ENCODE data around the gene EHD4. TPM values are rescaled to one million over a fixed set of nuclear protein-coding genes. Genes with fewer than 3 reads are reported as not detected.

Gene EHD4
- total RNA-seq, 1 donor from 2014 or later: 2.0 TPM

DNA sequence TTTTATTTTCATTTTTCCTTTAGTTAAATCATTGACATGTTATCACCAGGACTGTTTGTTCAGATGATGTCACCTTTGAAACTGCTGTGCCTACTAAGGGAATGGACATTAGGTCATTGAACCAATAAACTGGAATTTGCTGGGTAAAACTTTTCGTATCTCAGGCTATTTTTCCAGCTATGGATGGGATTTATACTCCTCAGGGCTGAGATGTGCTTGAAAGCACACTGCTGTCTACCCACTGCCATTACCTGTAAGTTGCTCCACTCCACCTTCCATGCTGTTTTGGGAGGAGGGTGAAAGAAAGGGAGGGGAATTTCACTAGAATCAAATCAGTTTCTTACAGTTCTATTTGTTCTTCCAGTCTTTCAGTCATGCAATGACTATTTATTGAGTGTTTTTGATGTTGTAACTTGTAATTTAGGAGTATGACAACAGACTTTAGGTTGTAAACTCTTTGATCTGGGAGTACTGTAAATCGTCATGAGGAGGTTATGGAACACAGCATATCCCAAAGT lies 11.3 kb downstream of the EHD4 start:
- DNase-seq (ENCODE audit: low spot score in 2 of 2) (no peak), FAIRE-seq (no peak)

- FAIRE-seq (no peak), DNase-seq (ENCODE audit: low spot score in 2 of 2) (no peak)
Observed at GRCh38 chr15:41958002-41958420, 14.3 kb downstream of the EHD4 start.

GRCh38 chr15:41957021-41957897 lies 15.1 kb downstream of the EHD4 start:
- DNase-seq (ENCODE audit: low spot score in 2 of 2) (no peak), FAIRE-seq (no peak)

- no peak for DNase-seq (ENCODE audit: low spot score in 2 of 2)
- FAIRE-seq: no peak
Observed at GRCh38 chr15:41955807-41956525, 16.4 kb downstream of the EHD4 start.

DNA sequence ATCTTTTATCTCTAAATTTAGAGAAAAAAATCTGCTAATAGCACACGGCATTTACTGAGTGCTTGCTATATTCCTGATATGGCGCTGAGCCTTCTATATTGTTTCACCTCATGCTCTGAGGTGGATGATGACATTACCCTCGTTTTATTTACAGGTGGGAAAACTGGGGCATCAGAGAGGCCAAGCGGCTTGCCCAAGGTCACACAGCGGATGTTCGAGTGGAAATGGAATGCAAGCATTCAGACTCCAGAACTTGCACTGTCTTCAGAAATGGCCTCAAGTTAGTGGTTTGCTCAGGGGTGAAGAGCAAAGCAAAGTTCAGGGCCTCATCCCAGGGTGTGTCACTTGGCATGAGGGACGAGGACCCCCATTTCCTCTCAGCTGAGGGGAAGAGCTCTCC lies 17.3 kb downstream of the EHD4 start:
- no peak for FAIRE-seq
- no peak for DNase-seq (ENCODE audit: low spot score in 2 of 2)

DNA sequence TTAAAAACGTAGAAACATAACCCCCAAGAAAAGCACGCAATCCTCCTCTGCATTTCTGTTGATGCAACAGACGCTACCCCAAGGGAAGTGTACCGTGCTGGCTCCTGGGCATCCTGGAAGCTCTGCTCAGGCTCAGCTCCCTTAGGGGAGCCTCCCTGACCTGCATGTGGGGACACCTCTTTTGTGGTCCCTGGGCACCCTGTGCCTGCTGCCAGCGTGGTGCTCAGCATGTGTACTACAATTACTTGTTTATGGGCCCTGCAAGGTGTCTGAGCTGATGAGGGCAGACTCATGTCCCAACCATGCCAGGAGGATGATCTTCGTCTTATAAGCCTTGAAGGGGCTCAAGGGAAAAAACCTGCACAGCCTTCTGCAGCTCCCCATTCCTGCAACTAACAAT lies 18.3 kb downstream of the EHD4 start:
- DNase-seq (ENCODE audit: low spot score in 2 of 2) (no peak), FAIRE-seq (no peak)

- FAIRE-seq (no peak), DNase-seq (ENCODE audit: low spot score in 2 of 2) (no peak)
Observed at GRCh38 chr15:41952013-41952563, 20.3 kb downstream of the EHD4 start.

DNA sequence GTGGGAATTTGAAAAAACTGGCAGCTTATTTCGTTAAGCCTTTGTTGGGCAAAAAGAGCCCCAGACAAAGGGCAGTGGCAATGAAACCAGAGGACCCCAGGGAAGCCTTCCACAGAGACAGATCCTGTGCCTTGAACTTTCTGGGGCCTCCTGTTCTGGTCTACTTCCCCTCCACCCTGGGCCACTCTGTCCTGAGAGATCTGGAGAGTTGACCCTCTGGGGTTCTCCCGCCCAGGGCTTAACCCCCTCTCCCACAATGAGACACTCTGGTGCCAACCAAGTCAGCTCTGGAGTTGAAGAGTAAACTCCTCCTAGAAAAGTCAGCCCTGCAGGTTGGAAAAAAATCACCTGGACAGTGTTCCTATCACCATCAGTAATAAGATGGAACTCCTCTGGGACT lies 20.8 kb downstream of the EHD4 start:
- no peak for DNase-seq (ENCODE audit: low spot score in 2 of 2)
- FAIRE-seq: no peak

- DNase-seq (ENCODE audit: low spot score in 2 of 2): no peak
- no peak for FAIRE-seq
Observed at GRCh38 chr15:41950489-41950888, 21.9 kb downstream of the EHD4 start.

DNA sequence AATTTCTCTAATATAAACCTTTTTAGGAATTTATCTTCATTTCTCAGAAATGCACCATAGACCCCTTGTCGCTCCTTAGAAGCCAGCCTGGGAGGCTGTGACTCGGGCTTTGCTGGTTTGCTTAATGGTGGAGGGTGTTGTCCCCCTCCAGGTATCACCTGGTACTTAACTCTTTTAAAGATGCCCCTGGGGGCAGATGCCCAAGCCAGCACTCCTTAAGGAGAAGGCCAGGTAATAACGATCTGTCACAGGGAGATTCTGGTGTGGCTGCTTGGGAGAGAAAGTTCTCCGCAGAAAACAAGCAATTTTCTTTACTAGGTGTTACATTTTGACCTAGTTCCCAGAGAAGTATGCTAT lies 22.3 kb downstream of the EHD4 start:
- DNase-seq (ENCODE audit: low spot score in 2 of 2) (no peak), FAIRE-seq (no peak)

DNA sequence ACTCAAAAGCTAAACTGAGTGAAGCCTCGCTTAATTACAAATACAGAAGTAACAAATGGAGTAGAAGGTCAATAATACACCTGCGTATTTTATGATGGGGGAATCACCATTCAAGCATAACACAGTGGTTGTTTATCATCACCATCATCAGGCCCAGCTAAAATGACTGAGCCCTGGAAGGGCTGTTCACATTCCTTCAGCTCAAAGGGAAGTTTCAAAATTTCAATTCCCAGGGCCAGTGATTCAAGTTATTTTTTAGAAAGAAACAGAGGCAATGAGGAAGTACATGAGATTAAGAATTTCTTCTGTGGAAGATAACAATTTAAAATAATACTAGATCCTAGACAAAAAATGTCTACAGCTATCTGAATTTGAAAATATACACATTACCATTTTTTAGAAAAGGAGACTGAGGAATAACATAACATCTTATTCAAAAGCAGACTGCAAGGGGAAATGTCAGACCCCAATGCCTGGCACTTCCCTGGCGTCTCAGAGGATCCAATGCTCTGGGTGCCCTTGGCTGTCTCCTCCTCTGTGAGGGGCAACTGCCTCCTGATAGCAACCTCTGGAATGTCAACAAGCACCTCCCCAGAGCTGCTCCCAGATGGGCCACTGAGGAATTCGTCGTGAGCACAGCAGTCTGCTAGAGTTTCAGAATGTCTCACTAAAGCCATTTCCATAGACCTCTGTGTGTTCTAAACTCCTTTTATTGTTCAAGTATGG lies 22.8 kb downstream of the EHD4 start:
- no peak for FAIRE-seq

GRCh38 chr15:41948490-41948889 lies 23.9 kb downstream of the EHD4 start:
- no peak for FAIRE-seq

More for the DNA sequence above, 22.8 kb downstream of the EHD4 start:
- DNase-seq (ENCODE audit: low spot score in 2 of 2): no peak

GRCh38 chr15:41946970-41947369 lies 25.4 kb downstream of the EHD4 start:
- no peak for FAIRE-seq
- no peak for DNase-seq (ENCODE audit: low spot score in 2 of 2)

More at GRCh38 chr15:41948490-41948889, 23.9 kb downstream of the EHD4 start:
- DNase-seq (ENCODE audit: low spot score in 2 of 2): no peak

GRCh38 chr15:41945731-41946130 lies 26.6 kb downstream of the EHD4 start:
- DNase-seq (ENCODE audit: low spot score in 2 of 2) (no peak), FAIRE-seq (no peak)

GRCh38 chr15:41945221-41945620 lies 27.1 kb downstream of the EHD4 start:
- FAIRE-seq (no peak), DNase-seq (ENCODE audit: low spot score in 2 of 2) (no peak)

GRCh38 chr15:41944313-41944940 lies 27.9 kb downstream of the EHD4 start:
- DNase-seq (ENCODE audit: low spot score in 2 of 2) (no peak), FAIRE-seq (no peak)

DNA sequence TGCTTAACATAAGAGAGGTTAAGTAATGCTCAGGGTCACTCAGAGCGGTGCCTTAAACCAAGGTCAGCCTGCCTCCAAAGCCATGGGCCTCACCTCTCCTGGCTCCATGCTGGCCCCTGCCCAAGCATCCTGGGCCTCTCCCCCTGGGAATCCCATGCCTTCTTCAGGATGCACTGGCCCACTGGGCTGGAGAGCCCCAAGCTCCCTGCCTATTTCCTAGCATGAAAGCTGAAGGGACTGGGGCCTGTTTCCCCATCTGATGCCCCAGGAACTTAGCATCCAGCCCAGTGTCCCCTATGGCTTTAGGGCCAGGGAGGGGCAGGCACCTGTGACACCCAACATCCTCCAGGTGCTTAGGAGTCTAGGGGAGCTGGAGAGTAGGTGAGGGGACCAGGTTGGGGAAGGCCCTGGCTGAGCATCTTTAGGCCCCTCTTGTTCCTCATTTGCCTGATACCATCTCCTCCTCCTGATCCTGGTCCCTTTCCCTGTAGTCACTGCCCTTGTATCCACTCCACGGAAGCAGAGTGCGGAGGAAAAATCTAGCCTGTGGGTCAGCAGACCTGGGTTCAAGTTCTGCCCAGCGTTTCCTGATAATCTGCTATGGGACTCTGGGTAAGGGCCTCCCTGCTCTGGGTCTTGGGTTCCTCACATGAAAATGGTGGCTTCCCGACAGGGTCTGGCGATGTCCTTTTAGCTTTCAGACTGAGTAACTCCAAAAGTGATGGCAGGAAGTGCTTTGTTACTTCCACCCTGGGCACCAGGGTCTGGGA lies 28.6 kb downstream of the EHD4 start:
- no peak for FAIRE-seq
- DNase-seq (ENCODE audit: low spot score in 2 of 2): no peak

DNA sequence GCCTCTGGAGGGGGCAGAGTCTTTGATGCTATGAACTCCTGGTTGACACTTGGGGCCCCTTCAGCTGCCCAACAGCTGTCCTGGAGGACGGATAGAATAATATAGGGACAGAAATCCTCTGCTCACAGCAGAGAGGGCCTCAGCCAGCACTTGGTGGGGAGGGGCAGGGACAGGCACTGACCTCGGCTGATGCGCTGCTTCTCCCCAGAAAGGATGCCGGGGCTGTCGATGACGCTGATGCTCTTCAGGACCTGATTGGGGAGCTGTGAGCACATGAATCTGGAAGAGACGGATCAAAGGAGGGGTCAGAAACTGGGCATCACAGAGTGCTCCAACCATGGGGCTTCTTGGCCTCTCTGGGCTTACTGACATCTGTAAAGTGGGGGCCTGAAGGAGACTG lies 29.5 kb downstream of the EHD4 start:
- FAIRE-seq: no peak
- no peak for DNase-seq (ENCODE audit: low spot score in 2 of 2)

GRCh38 chr15:41941644-41942415 lies 30.5 kb downstream of the EHD4 start:
- DNase-seq (ENCODE audit: low spot score in 2 of 2): no peak
- FAIRE-seq: no peak
